Panc1 (cell line): ENCODE results near the gene WDFY1. TPM values are rescaled to one million over a fixed set of nuclear protein-coding genes. Genes with fewer than 3 reads are reported as not detected.

Source experiments
- ATAC-seq: fragments of 200-7000 bp; cut with Tn5 transposase; 2 replicates; pipeline ENCODE4 v1.9.1; 2020; ENCODE audit warnings: mild to moderate bottlenecking, moderate library complexity
- BruUV-seq: library from RNA; stranded (reverse); fragments of 400-500 nt; replicated peaks from 2 replicates; lab custom pipeline; 2021; lab: Mats Ljungman, UMichigan
- CTCF ChIA-PET: fragments of 300-600 bp; sonication (Branson Sonifier 250); formaldehyde crosslinking; loops from one replicate; lab custom pipeline; 2022; ENCODE audit warnings: antibody characterized with exemption; lab: Charles Lee
- POLR2A ChIA-PET: fragments of 300-600 bp; sonication (Branson Sonifier 250); formaldehyde crosslinking; loops from one replicate; lab custom pipeline; 2022; ENCODE audit warnings: antibody characterized with exemption; lab: Charles Lee
- DNase-seq: peaks from one replicate; pipeline ENCODE4 v3.0.0-alpha.2; 2010; ENCODE audit warnings: low read depth, low spot score
- H3K27ac ChIP-seq: 2 replicates; pipeline ENCODE4 v1.5.1; 2011; ENCODE audit warnings: mild to moderate bottlenecking, low read length, inconsistent platforms
- H3K27me3 ChIP-seq: fragments of 200-500 bp; sonication (Bioruptor generic); 2 replicates; pipeline ENCODE4 v1.6.0; 2014; ENCODE audit warnings: low read length, inconsistent platforms; ENCODE audit not compliant: control insufficient read depth, insufficient read depth
- H3K36me3 ChIP-seq: fragments of 200-500 bp; sonication (Bioruptor generic); 2 replicates; pipeline ENCODE4 v1.5.1; 2014; ENCODE audit warnings: inconsistent platforms, mild to moderate bottlenecking, low read length, moderate library complexity; ENCODE audit not compliant: control insufficient read depth, insufficient read depth
- H3K4me1 ChIP-seq: 2 replicates; pipeline ENCODE4 v1.5.1; 2011; ENCODE audit warnings: inconsistent platforms, mild to moderate bottlenecking, low read length, moderate library complexity; ENCODE audit not compliant: control insufficient read depth, insufficient read depth
- H3K4me3 ChIP-seq, 2 experiments: 2 replicates each; pipeline ENCODE4 v1.5.1; 2011 to 2012; ENCODE audit warnings: low read depth in 2 of 2, low read length in 2 of 2, mild to moderate bottlenecking in 2 of 2, inconsistent platforms in 1 of 2, moderate library complexity in 1 of 2
- H3K9me3 ChIP-seq: fragments of 200-500 bp; sonication (Bioruptor generic); 2 replicates; pipeline ENCODE4 v1.5.1; 2014; ENCODE audit warnings: low read depth, mild to moderate bottlenecking, inconsistent platforms, low read length, moderate library complexity; ENCODE audit not compliant: control insufficient read depth, insufficient read depth
- CTCF ChIP-seq: fragments of 450-650 bp; IDR thresholded peaks from 2 replicates; pipeline ENCODE4 v1.5.1; 2017; ENCODE audit warnings: mild to moderate bottlenecking
- POLR2AphosphoS5 ChIP-seq: IDR thresholded peaks from 2 replicates; pipeline ENCODE4 v1.6.1; 2012; ENCODE audit warnings: mild to moderate bottlenecking, low read depth, low read length, moderate library complexity
- REST ChIP-seq, 2 experiments: IDR thresholded peaks; 2 replicates each; pipeline ENCODE4 v1.6.1; 2011 to 2012; ENCODE audit warnings: low read depth in 2 of 2, control low read depth in 1 of 2, low read length in 1 of 2, mild to moderate bottlenecking in 1 of 2, moderate library complexity in 1 of 2; ENCODE audit not compliant: insufficient read depth in 1 of 2
- SIN3A ChIP-seq: IDR thresholded peaks from 2 replicates; pipeline ENCODE4 v1.6.1; 2012; ENCODE audit warnings: low read depth, mild to moderate bottlenecking, low read length, moderate library complexity, borderline replicate concordance; ENCODE audit not compliant: insufficient read depth
- TCF7L2 ChIP-seq: IDR thresholded peaks from 2 replicates; pipeline ENCODE4 v1.6.1; 2011; ENCODE audit warnings: mild to moderate bottlenecking, low read depth, low read length, inconsistent platforms
- in situ Hi-C: cut with HindIII; loops from 2 replicates; pipeline ENCODE4 v1.10.0; 2016; ENCODE audit warnings: low sequenced_read_pairs, low pct_unique_long_range_greater_than_20kb
- intact Hi-C: fragments of 100-400 bp; cut with micrococcal nuclease; formaldehyde crosslinking; loops from one replicate; pipeline ENCODE4 v1.10.0; 2022; ENCODE audit not compliant: unreplicated experiment
- total RNA-seq: library from RNA; stranded (reverse); gene quantifications from one replicate; pipeline ENCODE4 v1.2.1, GENCODE V29; 2021; ENCODE audit not compliant: unreplicated experiment

WDFY1 gene
- total RNA-seq, 1 experiment from 2014 or later = 48.5 TPM

- no peak overlapping the region for H3K27ac ChIP-seq
- no TSS peak for BruUV-seq
- H3K9me3 ChIP-seq = no peaks in the 10 kb centered on the region
- POLR2A ChIA-PET = no interaction called here
- in situ Hi-C loops = no loop called here
- ATAC-seq = no peak
- no peak for TF ChIP-seq CTCF
- CTCF ChIA-PET = no interaction called here
- no peak overlapping the region for H3K4me3 ChIP-seq
- H3K4me1 ChIP-seq = no peaks in the 10 kb centered on the region
- no peaks in the 10 kb centered on the region for H3K27me3 ChIP-seq
- peaks cover 5% of the 10 kb centered on the region; the same call in 1 of the 2 replicates for H3K36me3 ChIP-seq
- DNase-seq = no peak
- intact Hi-C loops = no loop called here
These were observed 56.9 kb downstream of the WDFY1 start for GRCh38 chr2:223888251-223888650.

GRCh38 chr2:223887127-223887526 lies 58.0 kb downstream of the WDFY1 start:
- Histone ChIP-seq H3K36me3 (peaks cover 5% of the 10 kb centered on the region; the same call in 1 of the 2 replicates), H3K4me1 (no peaks in the 10 kb centered on the region), H3K27ac (no peak overlapping the region), H3K27me3 (no peaks in the 10 kb centered on the region), H3K4me3 (no peak overlapping the region), H3K9me3 (no peaks in the 10 kb centered on the region)
- BruUV-seq = no TSS peak
- ChIA-PET CTCF (no interaction called here), POLR2A (no interaction called here)
- TF ChIP-seq SIN3A (no peak), POLR2AphosphoS5 (no peak), REST (IDR thresholded peaks at IDR 0.05; ENCODE audit: insufficient read depth in 1 of 2, low read depth in 2 of 2, low read length in 1 of 2) (no peak), CTCF (no peak), TCF7L2 (no peak)
- DNase-seq (no peak), ATAC-seq (no peak)
- in situ Hi-C loops = no loop called here
- intact Hi-C loops = no loop called here

GRCh38 chr2:223886726-223887125 lies 58.4 kb downstream of the WDFY1 start:
- CTCF ChIA-PET = no interaction called here
- DNase-seq (no peak), ATAC-seq (no peak)
- in situ Hi-C loops = no loop called here
- H3K36me3 ChIP-seq = peaks cover 5% of the 10 kb centered on the region; the same call in 1 of the 2 replicates
- POLR2A ChIA-PET = no interaction called here
- H3K27ac ChIP-seq = no peak overlapping the region
- intact Hi-C loops = no loop called here
- no TSS peak for BruUV-seq
- no peak overlapping the region for H3K4me3 ChIP-seq
- no peaks in the 10 kb centered on the region for H3K4me1 ChIP-seq
- H3K27me3 ChIP-seq = no peaks in the 10 kb centered on the region
- TF ChIP-seq REST (IDR thresholded peaks at IDR 0.05; ENCODE audit: insufficient read depth in 1 of 2, low read depth in 2 of 2, low read length in 1 of 2) (no peak), CTCF (no peak), TCF7L2 (no peak), SIN3A (no peak), POLR2AphosphoS5 (no peak)
- H3K9me3 ChIP-seq = no peaks in the 10 kb centered on the region
